ENCODE results near the gene KLHL41. TPM values are rescaled to one million over a fixed set of nuclear protein-coding genes. Genes with fewer than 3 reads are reported as not detected.
A peak's percentile ranks its signal among the peaks of the same experiment; 100 is the strongest.

The KLHL41 gene
- total RNA-seq, 1 donor from 2014 or later = 2.2 TPM

DNA sequence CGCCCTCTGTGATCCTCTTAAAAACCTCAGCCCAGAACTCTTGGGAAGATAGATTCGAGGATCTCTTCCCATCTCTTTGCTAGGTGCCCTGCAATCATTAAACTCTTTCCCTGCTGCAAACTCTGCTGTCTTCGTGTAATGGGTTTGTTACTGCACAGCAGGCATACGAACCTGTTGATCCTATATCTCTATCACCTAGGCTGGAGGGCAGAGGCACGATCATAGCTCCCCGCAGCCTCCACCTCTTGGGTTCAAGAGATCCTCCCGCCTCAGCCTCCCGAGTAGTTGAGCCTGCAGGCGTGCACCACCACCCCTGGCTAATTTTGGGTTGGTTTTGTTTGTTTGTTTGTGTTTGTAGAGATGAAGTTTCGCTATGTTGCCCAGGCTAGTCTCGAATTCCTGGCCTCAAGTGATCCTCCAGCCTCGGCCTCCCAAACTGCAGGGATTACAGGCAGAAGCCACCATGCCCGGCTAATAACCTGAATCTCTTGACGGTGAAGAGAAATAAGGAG is 30.7 kb upstream of the KLHL41 start:
- Mint-ChIP-seq H3K27ac (ENCODE audit: unreplicated experiment) (peak overlapping the region; percentile 91), H3K4me1 (ENCODE audit: low read depth) (peaks cover 18% of the 10 kb centered on the region), H3K9me3 (ENCODE audit: low read depth) (no peaks in the 10 kb centered on the region), H3K4me3 (ENCODE audit: unreplicated experiment) (peak overlapping the region; percentile 89), H3K36me3 (ENCODE audit: low read depth) (peaks cover 12% of the 10 kb centered on the region), H3K27me3 (ENCODE audit: low read depth) (no peaks in the 10 kb centered on the region)
- DNase-seq (ENCODE audit: low spot score) = no peak
- TF ChIP-seq, protein P1, sequence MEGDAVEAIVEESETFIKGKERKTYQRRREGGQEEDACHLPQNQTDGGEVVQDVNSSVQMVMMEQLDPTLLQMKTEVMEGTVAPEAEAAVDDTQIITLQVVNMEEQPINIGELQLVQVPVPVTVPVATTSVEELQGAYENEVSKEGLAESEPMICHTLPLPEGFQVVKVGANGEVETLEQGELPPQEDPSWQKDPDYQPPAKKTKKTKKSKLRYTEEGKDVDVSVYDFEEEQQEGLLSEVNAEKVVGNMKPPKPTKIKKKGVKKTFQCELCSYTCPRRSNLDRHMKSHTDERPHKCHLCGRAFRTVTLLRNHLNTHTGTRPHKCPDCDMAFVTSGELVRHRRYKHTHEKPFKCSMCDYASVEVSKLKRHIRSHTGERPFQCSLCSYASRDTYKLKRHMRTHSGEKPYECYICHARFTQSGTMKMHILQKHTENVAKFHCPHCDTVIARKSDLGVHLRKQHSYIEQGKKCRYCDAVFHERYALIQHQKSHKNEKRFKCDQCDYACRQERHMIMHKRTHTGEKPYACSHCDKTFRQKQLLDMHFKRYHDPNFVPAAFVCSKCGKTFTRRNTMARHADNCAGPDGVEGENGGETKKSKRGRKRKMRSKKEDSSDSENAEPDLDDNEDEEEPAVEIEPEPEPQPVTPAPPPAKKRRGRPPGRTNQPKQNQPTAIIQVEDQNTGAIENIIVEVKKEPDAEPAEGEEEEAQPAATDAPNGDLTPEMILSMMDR (IDR thresholded peaks at IDR 0.05) = no peak

DNA sequence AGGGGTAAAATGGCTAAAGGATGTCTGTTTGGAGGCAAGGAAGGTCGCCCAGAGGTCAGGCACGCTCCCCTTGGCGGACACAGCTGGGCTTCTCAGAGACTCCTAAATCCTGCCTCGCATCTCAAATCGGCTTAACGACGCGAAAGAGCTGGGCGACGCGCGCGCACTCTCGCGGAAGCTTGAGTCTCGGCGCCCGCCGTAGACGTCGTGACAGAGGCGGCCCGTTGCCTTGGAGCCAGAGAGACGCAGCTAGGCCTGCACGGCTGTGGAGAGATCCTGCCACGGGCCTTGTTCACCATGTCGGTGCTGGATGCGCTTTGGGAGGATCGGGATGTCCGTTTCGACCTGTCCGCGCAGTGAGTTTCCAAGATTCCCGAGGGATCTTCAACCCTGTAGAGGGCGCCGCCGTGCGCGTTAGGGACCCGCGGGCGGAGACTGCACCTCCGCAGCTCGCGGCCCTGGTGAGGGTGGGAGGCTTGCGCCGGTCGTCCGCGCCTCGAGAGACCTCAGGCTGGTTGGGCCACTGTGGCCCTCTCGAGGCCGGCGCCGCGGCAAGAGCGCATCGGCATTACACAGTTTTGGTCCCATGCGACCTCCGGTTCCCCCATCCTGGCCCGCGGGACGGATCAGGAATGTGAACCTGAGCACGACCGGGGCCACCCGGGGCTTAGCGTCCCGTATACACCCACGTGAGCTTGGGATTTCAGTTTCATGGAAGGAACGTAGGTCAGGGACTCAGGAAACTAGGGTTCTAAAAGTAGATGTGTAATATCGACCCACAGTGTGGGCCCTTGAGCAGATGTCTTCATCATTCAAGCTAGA is 30.0 kb upstream of the KLHL41 start, which contains the start of gene BBS5:
Gene BBS5 (plus strand): TSS at position 238 of the 822 bp plus-strand sequence. CDS start 60 bp downstream, at position 298.
- Mint-ChIP-seq H3K27ac (ENCODE audit: unreplicated experiment) (peak within 1 kb of the TSS; percentile 91), H3K36me3 (ENCODE audit: low read depth) (peaks cover 13% of the 10 kb centered on the region), H3K9me3 (ENCODE audit: low read depth) (no peaks in the 10 kb centered on the region), H3K4me1 (ENCODE audit: low read depth) (peaks cover 18% of the 10 kb centered on the region), H3K27me3 (ENCODE audit: low read depth) (no peaks in the 10 kb centered on the region), H3K4me3 (ENCODE audit: unreplicated experiment) (peak within 1 kb of the TSS; percentile 89)
- TF ChIP-seq, protein P1 (IDR thresholded peaks at IDR 0.05) = peak; percentile 81
- peak; percentile 95 for DNase-seq (ENCODE audit: low spot score)

DNA sequence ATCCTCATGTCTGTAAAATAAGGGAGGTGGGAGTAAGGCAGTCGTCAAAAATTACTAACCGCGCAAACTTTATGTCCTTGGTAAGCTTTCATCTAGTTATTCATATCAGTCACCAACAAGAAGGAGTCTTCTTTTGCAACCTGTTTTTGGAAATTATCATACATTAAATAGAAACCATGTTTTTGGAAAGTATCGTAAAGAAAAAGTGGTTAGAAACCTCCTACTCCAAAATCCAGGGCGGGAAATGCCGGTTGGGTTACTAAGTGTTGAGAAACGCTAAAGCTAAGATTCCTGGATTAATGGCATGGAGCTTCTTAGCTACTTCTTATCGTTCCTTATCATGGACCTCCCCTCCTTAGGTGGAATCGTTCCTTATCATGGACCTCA is 29.4 kb upstream of the KLHL41 start:
- no peaks in the 10 kb centered on the region for H3K9me3 Mint-ChIP-seq (ENCODE audit: low read depth)
- TF ChIP-seq, protein P1 (IDR thresholded peaks at IDR 0.05) = no peak
- peak overlapping the region; percentile 91 for H3K27ac Mint-ChIP-seq (ENCODE audit: unreplicated experiment)
- no peaks in the 10 kb centered on the region for H3K27me3 Mint-ChIP-seq (ENCODE audit: low read depth)
- peaks cover 15% of the 10 kb centered on the region for H3K36me3 Mint-ChIP-seq (ENCODE audit: low read depth)
- H3K4me1 Mint-ChIP-seq (ENCODE audit: low read depth) = peaks cover 18% of the 10 kb centered on the region
- peak overlapping the region; percentile 89 for H3K4me3 Mint-ChIP-seq (ENCODE audit: unreplicated experiment)
- no peak for DNase-seq (ENCODE audit: low spot score)

DNA sequence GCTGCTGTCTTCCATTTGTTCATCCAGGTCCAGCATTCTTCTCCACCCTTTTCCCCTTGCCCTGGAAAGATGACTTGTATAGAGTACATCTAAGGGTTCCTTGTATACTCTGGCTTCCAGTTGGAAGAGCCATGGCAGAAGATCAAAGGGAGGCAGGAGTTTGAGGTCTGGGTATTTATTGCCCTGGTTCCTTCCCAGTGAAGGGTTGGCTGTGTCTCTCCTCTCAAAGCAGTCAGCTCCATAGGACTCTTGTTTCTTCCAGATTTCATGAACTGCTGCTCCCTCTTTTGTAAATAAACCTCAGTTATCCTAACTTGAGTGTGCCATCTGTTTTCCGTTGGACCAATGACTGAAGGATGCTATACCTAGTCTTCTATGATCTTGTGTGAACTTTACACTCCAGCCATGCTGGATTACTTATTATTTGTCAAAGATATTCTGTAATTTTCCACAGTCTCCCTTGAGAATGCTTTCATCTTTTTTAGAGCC is 23.8 kb upstream of the KLHL41 start:
- H3K4me3 Mint-ChIP-seq (ENCODE audit: unreplicated experiment) = no peak overlapping the region
- no peaks in the 10 kb centered on the region for H3K4me1 Mint-ChIP-seq (ENCODE audit: low read depth)
- H3K36me3 Mint-ChIP-seq (ENCODE audit: low read depth) = peaks cover 20% of the 10 kb centered on the region
- no peaks in the 10 kb centered on the region for H3K27me3 Mint-ChIP-seq (ENCODE audit: low read depth)
- no peak for DNase-seq (ENCODE audit: low spot score)
- no peak overlapping the region for H3K27ac Mint-ChIP-seq (ENCODE audit: unreplicated experiment)
- TF ChIP-seq, protein P1 (IDR thresholded peaks at IDR 0.05) = no peak
- H3K9me3 Mint-ChIP-seq (ENCODE audit: low read depth) = no peaks in the 10 kb centered on the region

DNA sequence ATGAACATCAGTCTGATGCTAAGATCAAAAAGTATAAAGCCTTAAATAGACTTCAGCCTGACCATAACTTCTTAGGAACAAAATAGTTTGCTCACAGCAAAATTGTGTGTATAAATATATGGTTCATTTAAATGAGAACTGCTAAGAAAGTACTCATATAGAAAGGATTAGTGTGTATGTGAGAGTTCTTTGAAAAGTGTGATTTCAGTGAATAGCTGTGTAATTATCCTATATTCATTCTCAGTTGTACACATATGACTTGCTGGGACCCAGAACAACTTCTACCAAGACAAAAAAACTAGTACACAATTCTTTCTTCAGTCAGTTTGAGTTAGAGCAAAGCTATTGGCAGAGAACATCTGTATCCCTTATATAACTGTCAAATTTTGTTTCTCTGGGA is 23.0 kb upstream of the KLHL41 start:
- H3K27ac Mint-ChIP-seq (ENCODE audit: unreplicated experiment) = no peak overlapping the region
- no peak overlapping the region for H3K4me3 Mint-ChIP-seq (ENCODE audit: unreplicated experiment)
- H3K36me3 Mint-ChIP-seq (ENCODE audit: low read depth) = peaks cover 21% of the 10 kb centered on the region
- TF ChIP-seq, protein P1 (IDR thresholded peaks at IDR 0.05) = no peak
- no peaks in the 10 kb centered on the region for H3K9me3 Mint-ChIP-seq (ENCODE audit: low read depth)
- DNase-seq (ENCODE audit: low spot score) = no peak
- H3K27me3 Mint-ChIP-seq (ENCODE audit: low read depth) = no peaks in the 10 kb centered on the region
- H3K4me1 Mint-ChIP-seq (ENCODE audit: low read depth) = no peaks in the 10 kb centered on the region
